KMS-11 (cell line): ENCODE measurements around the gene DHTKD1.
"Not testable (repeated sequence)": the region's sequence is repeated elsewhere in the genome, so short reads cannot be mapped to it uniquely, and the experiment has no call there.

ENCODE experiments used
- H2AFZ ChIP-seq: fragments of 200-600 bp; sonication (generic); 2 replicates; pipeline ENCODE4 v1.6.1; 2016; ENCODE audit warnings: antibody characterized with exemption, mixed run types, low read depth
- H3K27ac ChIP-seq: fragments of 200-600 bp; sonication (generic); 2 replicates; pipeline ENCODE4 v1.6.1; 2016; ENCODE audit warnings: mild to moderate bottlenecking, mixed run types
- H3K27me3 ChIP-seq: fragments of 200-600 bp; sonication (generic); 2 replicates; pipeline ENCODE4 v1.6.1; 2017; ENCODE audit warnings: mild to moderate bottlenecking, low read depth, mixed run types, moderate library complexity; ENCODE audit not compliant: insufficient read depth
- H3K36me3 ChIP-seq: fragments of 200-600 bp; sonication (generic); 2 replicates; pipeline ENCODE4 v1.6.1; 2017; ENCODE audit warnings: mild to moderate bottlenecking, mixed run types; ENCODE audit not compliant: insufficient read depth
- H3K4me1 ChIP-seq: fragments of 200-600 bp; sonication (generic); 2 replicates; pipeline ENCODE4 v1.6.1; 2016; ENCODE audit warnings: mild to moderate bottlenecking, low read depth, mixed run types; ENCODE audit not compliant: poor library complexity, severe bottlenecking
- H3K4me2 ChIP-seq: fragments of 200-600 bp; sonication (generic); 2 replicates; pipeline ENCODE4 v1.7.0; 2016; ENCODE audit warnings: mild to moderate bottlenecking, mixed run types
- H3K4me3 ChIP-seq: fragments of 200-600 bp; sonication (generic); IDR thresholded peaks from 2 replicates; pipeline ENCODE4 v1.6.1; 2017; ENCODE audit warnings: low read depth, low read length, mixed read lengths; ENCODE audit not compliant: insufficient read depth
- H3K79me2 ChIP-seq: fragments of 200-600 bp; sonication (generic); 2 replicates; pipeline ENCODE4 v1.6.1; 2016; ENCODE audit warnings: low read depth, mixed run types; ENCODE audit not compliant: insufficient read depth
- H3K9ac ChIP-seq: fragments of 200-600 bp; sonication (generic); 2 replicates; pipeline ENCODE4 v1.6.1; 2016; ENCODE audit warnings: mild to moderate bottlenecking, mixed run types
- H4K20me1 ChIP-seq: fragments of 200-600 bp; sonication (generic); 2 replicates; pipeline ENCODE4 v1.6.1; 2016; ENCODE audit warnings: mild to moderate bottlenecking, mixed run types; ENCODE audit not compliant: insufficient read depth
- CTCF ChIP-seq: fragments of 200-600 bp; sonication (generic); conservative IDR thresholded peaks from 2 replicates; pipeline ENCODE4 v1.6.1; 2017; ENCODE audit warnings: low read depth, mild to moderate bottlenecking, antibody characterized with exemption, low read length, moderate library complexity, mixed read lengths

The DHTKD1 gene

GRCh38 chr10:12081879-12082557 lies 13.3 kb downstream of the DHTKD1 start:
- no peak overlapping the region for H2AFZ ChIP-seq
- H3K36me3 ChIP-seq = no peaks in the 10 kb centered on the region
- TF ChIP-seq CTCF = no peak
- no peak overlapping the region for H3K27ac ChIP-seq
- no peaks in the 10 kb centered on the region for H3K27me3 ChIP-seq
- H3K4me1 ChIP-seq = peaks cover 4% of the 10 kb centered on the region
- H3K79me2 ChIP-seq = no peaks in the 10 kb centered on the region
- no peak overlapping the region for H3K4me2 ChIP-seq
- no peaks in the 10 kb centered on the region for H4K20me1 ChIP-seq
- no peak overlapping the region for H3K9ac ChIP-seq
- no peak overlapping the region for H3K4me3 ChIP-seq

GRCh38 chr10:12088919-12089318 lies 20.2 kb downstream of the DHTKD1 start:
- H3K79me2 ChIP-seq = no peaks in the 10 kb centered on the region
- no peak overlapping the region for H3K27ac ChIP-seq

GRCh38 chr10:12091421-12091820 lies 22.7 kb downstream of the DHTKD1 start:
- no peak overlapping the region for H3K4me2 ChIP-seq
- no peak overlapping the region for H3K9ac ChIP-seq
- no peak for TF ChIP-seq CTCF
- H3K27me3 ChIP-seq = no peaks in the 10 kb centered on the region
- H3K79me2 ChIP-seq = no peaks in the 10 kb centered on the region
- no peaks in the 10 kb centered on the region for H4K20me1 ChIP-seq
- H3K4me1 ChIP-seq = peaks cover 11% of the 10 kb centered on the region
- no peak overlapping the region for H2AFZ ChIP-seq
- no peaks in the 10 kb centered on the region for H3K36me3 ChIP-seq
- H3K4me3 ChIP-seq = no peak overlapping the region
- H3K27ac ChIP-seq = no peak overlapping the region

More at GRCh38 chr10:12088919-12089318, 20.2 kb downstream of the DHTKD1 start:
- Histone ChIP-seq H3K27me3 (no peaks in the 10 kb centered on the region), H3K36me3 (no peaks in the 10 kb centered on the region), H3K9ac (no peak overlapping the region), H3K4me3 (no peak overlapping the region), H3K4me2 (no peak overlapping the region), H4K20me1 (no peaks in the 10 kb centered on the region), H3K4me1 (no peaks in the 10 kb centered on the region), H2AFZ (no peak overlapping the region)
- no peak for TF ChIP-seq CTCF

GRCh38 chr10:12097361-12097760 lies 28.6 kb downstream of the DHTKD1 start:
- not testable (repeated sequence) for H3K4me3 ChIP-seq, H4K20me1 ChIP-seq, H2AFZ ChIP-seq, H3K4me2 ChIP-seq, H3K27me3 ChIP-seq, H3K36me3 ChIP-seq, H3K9ac ChIP-seq, H3K27ac ChIP-seq, H3K79me2 ChIP-seq
- peaks cover 11% of the 10 kb centered on the region for H3K4me1 ChIP-seq

- no peak overlapping the region for H3K27ac ChIP-seq
- no peak for TF ChIP-seq CTCF
- no peaks in the 10 kb centered on the region for H3K36me3 ChIP-seq
- H3K79me2 ChIP-seq = no peaks in the 10 kb centered on the region
- no peak overlapping the region for H2AFZ ChIP-seq
- H3K4me1 ChIP-seq = peaks cover 11% of the 10 kb centered on the region
- H3K9ac ChIP-seq = no peak overlapping the region
- no peaks in the 10 kb centered on the region for H3K27me3 ChIP-seq
- no peak overlapping the region for H3K4me3 ChIP-seq
- no peak overlapping the region for H3K4me2 ChIP-seq
- H4K20me1 ChIP-seq = no peaks in the 10 kb centered on the region
These were observed 29.0 kb downstream of the DHTKD1 start for GRCh38 chr10:12097791-12098190.
